ENCODE measurements around the gene KAT6B. TPM values are rescaled to one million over a fixed set of nuclear protein-coding genes. Genes with fewer than 3 reads are reported as not detected.
"Not testable (repeated sequence)": the region's sequence is repeated elsewhere in the genome, so short reads cannot be mapped to it uniquely, and the experiment has no call there.

Gene KAT6B
- total RNA-seq, 4 donors from 2014 or later: 29.1 to 159 (median 61.2) TPM

- no peak overlapping the region for H3K27ac ChIP-seq
- no peak for TF ChIP-seq POLR2A (IDR thresholded peaks at IDR 0.05)
- no peak for TF ChIP-seq CTCF (IDR thresholded peaks at IDR 0.05)
- intact Hi-C loops (cut with DNase I; ENCODE audit: low total_unique reads): no loop called here
Measured at GRCh38 chr10:74787457-74787856, 38.9 kb upstream of the KAT6B start.

GRCh38 chr10:74791979-74792378 is 34.4 kb upstream of the KAT6B start:
- H3K9me3 ChIP-seq; intact Hi-C loops (cut with DNase I; ENCODE audit: low total_unique reads); DNase-seq: not testable (repeated sequence)

More at GRCh38 chr10:74787457-74787856, 38.9 kb upstream of the KAT6B start:
- no peak for DNase-seq
- Histone ChIP-seq H3K9me3 (no peaks in the 10 kb centered on the region), H3K4me1 (no peaks in the 10 kb centered on the region), H3K36me3 (no peaks in the 10 kb centered on the region), H3K27me3 (no peaks in the 10 kb centered on the region), H3K4me3 (no peak overlapping the region)

GRCh38 chr10:74792726-74793125 is 33.7 kb upstream of the KAT6B start:
- intact Hi-C loops (cut with DNase I; ENCODE audit: low total_unique reads): no loop called here
- Histone ChIP-seq H3K4me3 (no peak overlapping the region), H3K27me3 (no peaks in the 10 kb centered on the region), H3K36me3 (no peaks in the 10 kb centered on the region), H3K4me1 (no peaks in the 10 kb centered on the region), H3K27ac (no peak overlapping the region), H3K9me3 (no peaks in the 10 kb centered on the region)
- DNase-seq: no peak
- TF ChIP-seq CTCF (IDR thresholded peaks at IDR 0.05) (no peak), POLR2A (IDR thresholded peaks at IDR 0.05) (no peak)

More at GRCh38 chr10:74791979-74792378, 34.4 kb upstream of the KAT6B start:
- not testable (repeated sequence) for H3K4me1 ChIP-seq, H3K4me3 ChIP-seq, H3K36me3 ChIP-seq, H3K27ac ChIP-seq, H3K27me3 ChIP-seq

- H3K36me3 ChIP-seq; intact Hi-C loops (cut with DNase I; ENCODE audit: low total_unique reads); H3K4me1 ChIP-seq; H3K27ac ChIP-seq; DNase-seq; H3K4me3 ChIP-seq; H3K27me3 ChIP-seq; H3K9me3 ChIP-seq: not testable (repeated sequence)
Measured at GRCh38 chr10:74793240-74793639, 33.2 kb upstream of the KAT6B start.

GRCh38 chr10:74794531-74794930 is 31.9 kb upstream of the KAT6B start:
- Histone ChIP-seq H3K36me3 (no peaks in the 10 kb centered on the region), H3K27me3 (no peaks in the 10 kb centered on the region), H3K4me3 (no peak overlapping the region), H3K4me1 (no peaks in the 10 kb centered on the region), H3K9me3 (no peaks in the 10 kb centered on the region), H3K27ac (no peak overlapping the region)
- no peak for DNase-seq
- intact Hi-C loops (cut with DNase I; ENCODE audit: low total_unique reads): no loop called here
- TF ChIP-seq POLR2A (IDR thresholded peaks at IDR 0.05): no peak
- TF ChIP-seq CTCF (IDR thresholded peaks at IDR 0.05): no peak

- Histone ChIP-seq H3K27ac (no peak overlapping the region), H3K4me3 (no peak overlapping the region), H3K9me3 (no peaks in the 10 kb centered on the region), H3K36me3 (no peaks in the 10 kb centered on the region), H3K27me3 (no peaks in the 10 kb centered on the region), H3K4me1 (no peaks in the 10 kb centered on the region)
- no peak for TF ChIP-seq POLR2A (IDR thresholded peaks at IDR 0.05)
- TF ChIP-seq CTCF (IDR thresholded peaks at IDR 0.05): no peak
- no peak for DNase-seq
- intact Hi-C loops (cut with DNase I; ENCODE audit: low total_unique reads): no loop called here
Measured at GRCh38 chr10:74797550-74797949, 28.9 kb upstream of the KAT6B start.

Measured in uterus (tissue), 4 donors.